ENCODE data around the gene GAPVD1. TPM values are rescaled to one million over a fixed set of nuclear protein-coding genes. Genes with fewer than 3 reads are reported as not detected.

Gene GAPVD1
- total RNA-seq, 2 experiments from 2014 or later = 49.7 to 49.8 TPM

- H3K4me3 Mint-ChIP-seq = no peak overlapping the region
- H3K36me3 Mint-ChIP-seq (ENCODE audit: low read depth) = peaks cover 25% of the 10 kb centered on the region
- H3K27me3 Mint-ChIP-seq = no peaks in the 10 kb centered on the region
- no peak for TF ChIP-seq CTCF (IDR thresholded peaks at IDR 0.05)
- H3K9me3 Mint-ChIP-seq = no peaks in the 10 kb centered on the region
- POLR2A ChIA-PET = interaction anchor here (0.7 kb wide), 1 partner anchor 43 kb away, joined by 3 read pairs; no protein-coding TSS in a partner anchor
- peaks cover 16% of the 10 kb centered on the region for H3K4me1 Mint-ChIP-seq (ENCODE audit: low read depth)
- intact Hi-C loops (cut with micrococcal nuclease) = no loop called here
- peak overlapping the region; percentile 30 for H3K27ac Mint-ChIP-seq
- no peak for DNase-seq
- ATAC-seq = peak; percentile 61
- CTCF ChIA-PET = interaction anchor here (1.3 kb wide), 2 partner anchors 37 to 105 kb away, joined by 3 to 7 read pairs; no protein-coding TSS in a partner anchor
Observed at GRCh38 chr9:125360601-125361000, 99.0 kb downstream of the GAPVD1 start.

DNA sequence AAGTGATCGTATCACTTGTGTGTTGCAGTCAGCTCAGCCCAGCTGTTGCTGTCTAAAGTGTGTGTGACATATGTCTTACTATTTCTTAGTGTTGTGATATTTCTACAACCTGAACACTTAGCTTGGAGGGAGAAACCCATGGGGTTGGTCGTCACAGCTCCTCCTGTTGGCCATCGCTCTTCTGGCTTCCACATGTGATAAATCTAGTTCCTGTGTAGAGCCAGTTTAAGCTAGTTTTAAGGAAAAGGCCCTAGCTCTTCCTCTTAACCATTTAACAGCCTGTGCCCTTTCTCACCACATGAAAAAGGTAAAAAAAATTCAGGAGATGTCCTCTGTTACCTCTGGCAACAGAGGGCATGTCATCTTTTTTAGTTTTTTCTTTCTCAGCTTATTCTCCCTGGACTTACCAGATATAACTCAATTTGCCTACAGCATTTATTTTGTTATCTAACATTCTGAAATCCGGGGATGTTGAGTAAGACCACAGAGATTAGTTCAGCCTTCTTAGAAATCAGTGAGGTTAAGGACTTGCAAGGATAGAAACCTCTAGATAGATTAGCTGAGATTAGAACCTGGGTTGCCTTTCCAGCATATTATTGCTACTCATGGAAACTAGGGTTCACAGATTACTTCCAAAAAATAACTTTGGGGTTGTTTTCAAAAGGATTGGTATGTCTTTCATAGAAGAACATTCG is 100.4 kb downstream of the GAPVD1 start:
- ChIA-PET POLR2A (no interaction called here), CTCF (interaction anchor here (1.0 to 2.0 kb wide), 7 partner anchors 10 to 218 kb away, joined by 3 to 7 read pairs (median 4); partner anchors contain the start of gene SCAI)
- Mint-ChIP-seq H3K27me3 (no peaks in the 10 kb centered on the region), H3K27ac (peak overlapping the region; percentile 64), H3K4me3 (no peak overlapping the region), H3K36me3 (ENCODE audit: low read depth) (peaks cover 22% of the 10 kb centered on the region), H3K9me3 (no peaks in the 10 kb centered on the region), H3K4me1 (ENCODE audit: low read depth) (peaks cover 16% of the 10 kb centered on the region)
- intact Hi-C loops (cut with micrococcal nuclease) = no loop called here
- ATAC-seq = peak; percentile 71
- peak; percentile 47 for DNase-seq
- TF ChIP-seq CTCF (IDR thresholded peaks at IDR 0.05) = no peak

GRCh38 chr9:125366676-125367075 is 105.0 kb downstream of the GAPVD1 start:
- Mint-ChIP-seq H3K4me3 (no peak overlapping the region), H3K9me3 (no peaks in the 10 kb centered on the region), H3K27ac (no peak overlapping the region), H3K36me3 (ENCODE audit: low read depth) (peaks cover 4% of the 10 kb centered on the region), H3K4me1 (ENCODE audit: low read depth) (peaks cover 1% of the 10 kb centered on the region), H3K27me3 (no peaks in the 10 kb centered on the region)
- ATAC-seq (no peak), DNase-seq (no peak)
- ChIA-PET CTCF (interaction anchor here (1.8 kb wide), 1 partner anchor 12 kb away, joined by 4 read pairs; no protein-coding TSS in a partner anchor), POLR2A (no interaction called here)
- TF ChIP-seq CTCF (IDR thresholded peaks at IDR 0.05) = no peak
- intact Hi-C loops (cut with micrococcal nuclease) = no loop called here

DNA sequence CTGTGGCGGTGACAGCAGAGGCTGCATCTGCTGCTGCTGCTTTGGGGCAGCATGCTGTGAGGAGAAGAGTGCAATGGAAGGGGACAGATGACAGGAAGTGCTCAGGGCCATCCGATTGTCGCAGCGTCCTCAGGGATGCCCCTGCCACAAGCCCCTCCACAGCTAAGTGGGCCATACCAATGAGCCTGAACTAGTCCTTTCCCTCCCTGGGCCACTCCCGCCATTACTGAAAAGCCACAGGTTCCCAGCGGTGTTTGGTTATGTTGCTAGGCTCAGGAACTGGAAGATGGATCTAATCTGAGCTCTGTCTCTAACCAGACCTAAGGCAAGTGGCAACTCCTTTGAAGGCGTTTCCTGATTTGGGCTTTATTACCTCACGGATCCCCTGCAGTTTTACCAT is 109.2 kb downstream of the GAPVD1 start:
- DNase-seq (no peak), ATAC-seq (no peak)
- H3K9me3 Mint-ChIP-seq = no peaks in the 10 kb centered on the region
- TF ChIP-seq CTCF (IDR thresholded peaks at IDR 0.05) = no peak
- intact Hi-C loops (cut with micrococcal nuclease) = loop anchor here (10.0 kb wide), 1 partner anchor 126 kb away; the partner anchor contains the start of gene HSPA5
- POLR2A ChIA-PET = no interaction called here
- peaks cover 10% of the 10 kb centered on the region for H3K4me1 Mint-ChIP-seq (ENCODE audit: low read depth)
- no peaks in the 10 kb centered on the region for H3K27me3 Mint-ChIP-seq
- no peak overlapping the region for H3K4me3 Mint-ChIP-seq
- H3K27ac Mint-ChIP-seq = no peak overlapping the region
- no peaks in the 10 kb centered on the region for H3K36me3 Mint-ChIP-seq (ENCODE audit: low read depth)
- CTCF ChIA-PET = no interaction called here

All from activated CD8-positive, alpha-beta T cell treated with anti-CD3 and anti-CD28 coated beads for 36 hours (primary cell).